HG03097 (cell line): ENCODE results near the gene POU5F1.
"Not testable (repeated sequence)": the region's sequence is repeated elsewhere in the genome, so short reads cannot be mapped to it uniquely, and the experiment has no call there.

Source experiments
- ATAC-seq: cut with Tn5 transposase; IDR thresholded peaks from one replicate; pipeline ENCODE4 v1.9.1; 2021; ENCODE audit not compliant: unreplicated experiment, low FRiP score

Gene POU5F1

GRCh38 chr6:31192431-31193105, 22.1 kb upstream of the POU5F1 start:
- not testable (repeated sequence) for ATAC-seq

GRCh38 chr6:31190488-31190887, 20.0 kb upstream of the POU5F1 start:
- no peak for ATAC-seq

- ATAC-seq, result not testable (repeated sequence)
These were observed 18.7 kb upstream of the POU5F1 start for GRCh38 chr6:31189223-31189622.

GRCh38 chr6:31187780-31188194, 17.3 kb upstream of the POU5F1 start:
- no peak for ATAC-seq

- no peak for ATAC-seq
These were observed 15.7 kb upstream of the POU5F1 start for GRCh38 chr6:31186052-31186734.

- not testable (repeated sequence) for ATAC-seq
These were observed 15.2 kb upstream of the POU5F1 start for GRCh38 chr6:31185695-31186051.

GRCh38 chr6:31183859-31184258, 13.4 kb upstream of the POU5F1 start:
- ATAC-seq, result not testable (repeated sequence)

- ATAC-seq, result not testable (repeated sequence)
These were observed 12.8 kb upstream of the POU5F1 start for GRCh38 chr6:31183287-31183686.

GRCh38 chr6:31180500-31180899, 10.0 kb upstream of the POU5F1 start:
- no peak for ATAC-seq

- ATAC-seq, result no peak
These were observed 9.4 kb upstream of the POU5F1 start for GRCh38 chr6:31179896-31180295.

- ATAC-seq, result no peak
These were observed 8.5 kb upstream of the POU5F1 start for GRCh38 chr6:31179042-31179386.

GRCh38 chr6:31178143-31179041, 7.9 kb upstream of the POU5F1 start:
- ATAC-seq, result no peak

GRCh38 chr6:31175971-31176370, 5.5 kb upstream of the POU5F1 start:
- no peak for ATAC-seq

GRCh38 chr6:31174378-31174777, 3.9 kb upstream of the POU5F1 start:
- no peak for ATAC-seq

GRCh38 chr6:31173406-31173805, 2.9 kb upstream of the POU5F1 start:
- ATAC-seq, result no peak

- no peak for ATAC-seq
These were observed 2.5 kb upstream of the POU5F1 start for GRCh38 chr6:31172973-31173384.

- no peak for ATAC-seq
These were observed 1.7 kb upstream of the POU5F1 start for GRCh38 chr6:31171931-31172905.

GRCh38 chr6:31170987-31171671, 647 bp upstream of the POU5F1 start:
- ATAC-seq, result no peak

GRCh38 chr6:31169858-31170599, 453 bp downstream of the POU5F1 start:
- not testable (repeated sequence) for ATAC-seq
